HUES64 (cell line): ENCODE data around the gene HYPK.

Source experiments
- H3K27ac ChIP-seq: 2 replicates; pipeline ENCODE4 v1.7.0; 2013; ENCODE audit warnings: low read depth, low read length, inconsistent platforms
- H3K27me3 ChIP-seq: 2 replicates; pipeline ENCODE4 v1.6.1; 2013; ENCODE audit warnings: mild to moderate bottlenecking, low read length; ENCODE audit not compliant: insufficient read depth
- H3K36me3 ChIP-seq: 2 replicates; pipeline ENCODE4 v1.6.1; 2013; ENCODE audit warnings: mild to moderate bottlenecking, low read length; ENCODE audit not compliant: insufficient read depth
- H3K4me1 ChIP-seq: 2 replicates; pipeline ENCODE4 v1.6.1; 2013; ENCODE audit warnings: mild to moderate bottlenecking, low read length, moderate library complexity; ENCODE audit not compliant: insufficient read depth
- H3K4me3 ChIP-seq: 2 replicates; pipeline ENCODE4 v1.5.1; 2013; ENCODE audit warnings: mild to moderate bottlenecking, low read length, moderate library complexity
- H3K9ac ChIP-seq: 2 replicates; pipeline ENCODE4 v1.6.1; 2013; ENCODE audit warnings: mild to moderate bottlenecking, low read depth, low read length
- H3K9me3 ChIP-seq: 2 replicates; pipeline ENCODE4 v1.6.1; 2013; ENCODE audit warnings: low read depth, low read length; ENCODE audit not compliant: insufficient read depth
- WGBS: fragments of 150-250, 120-280 bp; methylation state at CpG from one replicate; pipeline ENCODE4 v1.1.7; 2013; ENCODE audit warnings: missing lambda C conversion rate; 5-methylcytosine and 5-hydroxymethylcytosine counted together

HYPK gene

GRCh38 chr15:43776718-43777266 lies 23.6 kb upstream of the HYPK start, which contains the start of gene ELL3:
Gene ELL3 (minus strand): TSS chr15:43776966. CDS start chr15:43776901, 65 bp downstream.
- Histone ChIP-seq H3K36me3 (peaks cover 25% of the 10 kb centered on the region), H3K4me1 (0 out of 2 replicates have a peak, but pooled peaks cover 7% of the 10 kb centered on the region), H3K4me3 (peak within 1 kb of the TSS; percentile 71), H3K9me3 (no peaks in the 10 kb centered on the region), H3K27ac (peak within 1 kb of the TSS; percentile 31; the same call in 1 of the 2 replicates), H3K27me3 (peaks cover 11% of the 10 kb centered on the region; the same call in 1 of the 2 replicates), H3K9ac (peak within 1 kb of the TSS; percentile 58)
- under 1% methylated on average over 41 of the region's 41 CpGs for WGBS

- peaks cover 11% of the 10 kb centered on the region; the same call in 1 of the 2 replicates for H3K27me3 ChIP-seq
- H3K9me3 ChIP-seq = no peaks in the 10 kb centered on the region
- 0 out of 2 replicates have a peak, but pooled peaks cover 7% of the 10 kb centered on the region for H3K4me1 ChIP-seq
- peak overlapping the region; percentile 71 for H3K4me3 ChIP-seq
- peaks cover 19% of the 10 kb centered on the region for H3K36me3 ChIP-seq
- 5% methylated on average over 31 of the region's 31 CpGs for WGBS
- H3K27ac ChIP-seq = peak overlapping the region; percentile 31; the same call in 1 of the 2 replicates
- H3K9ac ChIP-seq = peak overlapping the region; percentile 58
These were observed 23.0 kb upstream of the HYPK start for GRCh38 chr15:43777267-43777914.

- Histone ChIP-seq H3K4me3 (no peak overlapping the region), H3K4me1 (0 out of 2 replicates have a peak, but pooled peaks cover 7% of the 10 kb centered on the region), H3K9ac (no peak overlapping the region), H3K27me3 (peaks cover 11% of the 10 kb centered on the region; the same call in 1 of the 2 replicates), H3K27ac (no peak overlapping the region), H3K9me3 (no peaks in the 10 kb centered on the region), H3K36me3 (peaks cover 5% of the 10 kb centered on the region)
- WGBS = 89% methylated on average over 1 of the region's 1 CpG
These were observed 21.4 kb upstream of the HYPK start for GRCh38 chr15:43779016-43779415.

- Histone ChIP-seq H3K9ac (no peak overlapping the region), H3K36me3 (peaks cover 12% of the 10 kb centered on the region), H3K27me3 (no peaks in the 10 kb centered on the region), H3K4me1 (peaks cover 13% of the 10 kb centered on the region), H3K27ac (no peak overlapping the region), H3K4me3 (no peak overlapping the region), H3K9me3 (no peaks in the 10 kb centered on the region)
- WGBS = 99% methylated on average over 3 of the region's 3 CpGs
These were observed 11.0 kb upstream of the HYPK start for GRCh38 chr15:43789409-43789808.

DNA sequence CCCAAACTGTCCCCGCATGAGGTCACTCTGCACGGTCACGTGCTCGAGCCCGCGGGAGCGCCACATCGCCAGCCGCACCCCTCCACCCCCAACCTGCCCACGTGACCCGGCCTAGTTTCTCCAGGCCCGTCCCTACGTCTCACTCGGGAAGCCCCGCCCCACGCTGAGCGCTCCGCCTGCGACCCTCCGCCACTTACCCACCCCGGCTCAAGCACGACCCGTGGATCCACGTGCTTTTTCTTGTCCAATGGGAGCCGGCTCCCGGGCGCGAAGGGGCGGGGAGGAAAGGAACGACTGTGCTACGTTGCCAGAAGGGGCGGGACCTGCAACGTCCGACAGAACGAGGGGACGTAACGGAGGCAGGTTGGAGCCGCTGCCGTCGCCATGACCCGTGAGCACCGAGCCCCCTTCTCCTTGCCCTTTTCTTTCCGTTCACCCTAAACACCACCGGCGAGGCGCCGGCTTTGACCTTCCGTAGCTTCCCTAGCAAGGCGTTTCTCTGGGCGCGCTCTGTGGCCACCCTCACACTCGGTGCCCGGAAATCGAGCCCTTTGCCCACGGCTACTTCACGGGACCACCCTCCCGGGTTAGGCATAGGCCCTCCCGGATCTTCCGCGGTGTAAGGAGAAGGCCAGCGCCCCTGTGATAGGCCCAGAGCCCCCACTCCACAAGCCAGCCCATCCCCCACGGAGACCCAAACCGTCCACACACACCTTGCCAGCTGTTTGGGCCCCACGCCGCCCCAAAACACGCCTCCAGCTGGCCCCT lies 8.2 kb upstream of the HYPK start, which contains the start of gene SERF2:
Gene SERF2, plus strand, starts transcription at position 328 of the 768 bp plus-strand sequence. Its CDS starts 57 bp downstream, at position 385.
- Histone ChIP-seq H3K4me3 (peak within 1 kb of the TSS; percentile 98), H3K9ac (peak within 1 kb of the TSS; percentile 97), H3K4me1 (peaks cover 32% of the 10 kb centered on the region), H3K27ac (peak within 1 kb of the TSS; percentile 87), H3K9me3 (no peaks in the 10 kb centered on the region), H3K36me3 (peaks cover 40% of the 10 kb centered on the region), H3K27me3 (no peaks in the 10 kb centered on the region)
- WGBS = under 1% methylated on average over 66 of the region's 66 CpGs

- H3K4me1 ChIP-seq = peaks cover 32% of the 10 kb centered on the region
- H3K27me3 ChIP-seq = no peaks in the 10 kb centered on the region
- peak overlapping the region; percentile 97 for H3K9ac ChIP-seq
- peak overlapping the region; percentile 87 for H3K27ac ChIP-seq
- WGBS = 8% methylated on average over 33 of the region's 33 CpGs
- H3K36me3 ChIP-seq = peaks cover 40% of the 10 kb centered on the region
- H3K4me3 ChIP-seq = peak overlapping the region; percentile 98
- no peaks in the 10 kb centered on the region for H3K9me3 ChIP-seq
These were observed 7.5 kb upstream of the HYPK start for GRCh38 chr15:43792761-43793476.

- peaks cover 44% of the 10 kb centered on the region for H3K36me3 ChIP-seq
- peak overlapping the region; percentile 98 for H3K4me3 ChIP-seq
- H3K27ac ChIP-seq = no peak overlapping the region
- peaks cover 32% of the 10 kb centered on the region for H3K4me1 ChIP-seq
- no peaks in the 10 kb centered on the region for H3K9me3 ChIP-seq
- WGBS = 92% methylated on average over 10 of the region's 10 CpGs
- no peaks in the 10 kb centered on the region for H3K27me3 ChIP-seq
- 0 out of 2 replicates have a peak overlapping the region, but pooled peaks have one; percentile 97 for H3K9ac ChIP-seq
These were observed 6.8 kb upstream of the HYPK start for GRCh38 chr15:43793647-43794046.

DNA sequence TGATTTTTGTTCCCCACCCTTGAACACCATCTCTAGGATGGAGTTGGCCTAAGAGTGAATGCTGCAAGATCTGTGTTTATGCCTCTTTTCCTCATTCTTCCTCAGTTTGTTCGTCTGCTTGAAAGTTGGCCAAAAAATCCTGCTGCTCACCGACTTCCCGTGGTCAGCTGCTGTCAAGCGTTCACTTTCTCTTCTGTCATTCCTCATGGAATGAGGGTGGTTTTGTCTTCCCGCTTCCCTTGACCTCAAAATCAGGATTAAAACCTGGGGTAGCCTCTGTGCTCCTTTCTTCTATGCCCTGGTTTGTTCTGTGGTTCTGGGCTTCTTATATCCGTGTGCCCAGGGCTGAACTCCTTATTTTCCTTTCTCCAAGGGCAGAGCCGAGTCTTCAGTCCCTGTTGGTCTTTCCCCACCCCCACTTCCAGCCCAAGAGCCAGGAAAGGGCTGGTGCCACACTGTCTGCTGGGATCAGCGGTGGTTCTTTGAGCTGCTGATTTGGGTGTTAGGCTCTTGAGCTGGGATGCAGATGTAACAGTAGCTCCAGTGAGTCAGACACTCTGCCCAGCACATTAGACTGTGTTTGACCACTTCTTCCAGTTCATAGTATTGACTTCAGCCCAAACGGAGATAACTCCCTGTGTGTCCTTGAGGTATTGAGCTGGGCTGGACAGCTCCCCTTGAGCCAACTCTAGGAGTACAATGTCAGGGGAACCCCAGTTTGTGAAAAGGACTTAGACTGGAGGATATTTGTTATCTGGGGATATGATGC lies 5.9 kb upstream of the HYPK start:
- Histone ChIP-seq H3K9me3 (no peaks in the 10 kb centered on the region), H3K4me1 (peaks cover 33% of the 10 kb centered on the region), H3K27ac (peak overlapping the region; percentile 39; the same call in 1 of the 2 replicates), H3K27me3 (no peaks in the 10 kb centered on the region), H3K36me3 (peaks cover 52% of the 10 kb centered on the region), H3K4me3 (0 out of 2 replicates have a peak overlapping the region, but pooled peaks have one; percentile 9), H3K9ac (no peak overlapping the region)
- 94% methylated on average over 9 of the region's 9 CpGs for WGBS

DNA sequence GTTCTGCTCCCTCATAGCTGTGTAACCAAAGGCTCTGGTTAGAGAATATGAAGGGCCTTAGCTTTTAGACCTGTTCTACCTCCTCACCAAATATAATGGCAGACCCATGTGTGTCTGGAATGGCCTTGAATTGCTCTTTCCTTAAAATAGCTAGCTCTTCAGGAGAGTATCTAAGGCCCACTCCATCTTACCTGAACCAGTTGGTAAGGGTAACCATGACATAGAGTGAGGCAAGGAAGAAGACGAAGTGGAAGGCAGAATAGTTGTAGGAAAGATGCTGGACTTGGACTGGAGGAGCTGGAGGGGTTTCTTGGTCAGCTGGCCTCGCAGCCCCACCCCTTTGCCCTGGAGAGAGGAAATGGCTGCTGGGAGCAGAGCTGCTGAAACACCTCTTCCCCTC lies 5.2 kb upstream of the HYPK start:
- Histone ChIP-seq H3K4me3 (no peak overlapping the region), H3K27ac (peak overlapping the region; percentile 39; the same call in 1 of the 2 replicates), H3K27me3 (no peaks in the 10 kb centered on the region), H3K4me1 (peaks cover 40% of the 10 kb centered on the region), H3K9me3 (no peaks in the 10 kb centered on the region), H3K9ac (no peak overlapping the region), H3K36me3 (peaks cover 59% of the 10 kb centered on the region)
- 90% methylated on average over 2 of the region's 2 CpGs for WGBS

DNA sequence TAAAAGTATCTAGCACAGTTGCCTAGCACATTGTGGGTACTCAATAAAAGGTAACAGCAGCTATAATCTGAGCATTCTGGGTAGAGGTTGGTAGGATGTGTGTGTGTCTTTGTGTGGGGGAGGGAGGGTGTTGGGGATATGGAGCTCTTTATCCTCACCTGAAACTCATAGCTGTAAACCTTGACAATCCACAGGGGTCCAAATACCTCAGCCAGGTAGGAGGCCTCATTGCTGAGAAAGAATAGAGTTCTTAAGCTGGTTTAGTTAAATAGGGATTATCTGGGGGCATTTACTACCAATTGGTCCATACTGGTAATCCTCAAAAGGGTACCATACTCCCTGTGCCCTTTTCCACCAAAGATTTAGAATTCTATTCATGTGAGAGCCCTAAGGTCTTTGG lies 4.4 kb upstream of the HYPK start:
- Histone ChIP-seq H3K27me3 (no peaks in the 10 kb centered on the region), H3K36me3 (peaks cover 59% of the 10 kb centered on the region), H3K4me3 (no peak overlapping the region), H3K4me1 (peaks cover 41% of the 10 kb centered on the region), H3K27ac (peak overlapping the region; percentile 66; the same call in 1 of the 2 replicates), H3K9ac (no peak overlapping the region), H3K9me3 (no peaks in the 10 kb centered on the region)
